ENCODE measurements around the gene TPSD1. TPM values are rescaled to one million over a fixed set of nuclear protein-coding genes. Genes with fewer than 3 reads are reported as not detected.

TPSD1 gene
- total and polyA plus RNA-seq, 2 experiments from 2014 or later = not detected

- H3K27me3 ChIP-seq = no peaks in the 10 kb centered on the region
- no peaks in the 10 kb centered on the region for H3K9me3 ChIP-seq (ENCODE audit: low read depth)
- H3K4me2 ChIP-seq = no peak overlapping the region
- no peak overlapping the region for H2AFZ ChIP-seq
- H3K9me2 ChIP-seq (replicated peaks; ENCODE audit: insufficient read depth) = no peaks in the 10 kb centered on the region
- no peak overlapping the region for H3K27ac ChIP-seq
- no peaks in the 10 kb centered on the region for H4K20me1 ChIP-seq (ENCODE audit: insufficient read depth, poor library complexity, severe bottlenecking)
- no peak for DNase-seq (ENCODE audit: low spot score)
- 89% methylated on average over 18 of the region's 25 CpGs for WGBS (ENCODE audit: low lambda C conversion rate, missing lambda C conversion rate)
- H3K36me3 ChIP-seq (replicated peaks; ENCODE audit: insufficient read depth, low read depth) = no peaks in the 10 kb centered on the region
- H3K79me2 ChIP-seq = no peaks in the 10 kb centered on the region
- TF ChIP-seq EZH2phosphoT487 (IDR thresholded peaks at IDR 0.05; ENCODE audit: low read depth, severe bottlenecking, unreplicated experiment) (no peak), EZH2 (IDR thresholded peaks at IDR 0.05; ENCODE audit: borderline replicate concordance) (no peak), CTCF (IDR thresholded peaks at IDR 0.05; ENCODE audit: poor library complexity) (no peak)
- no peak overlapping the region for H3K4me3 ChIP-seq
- H3K4me1 ChIP-seq (ENCODE audit: insufficient read depth) = no peaks in the 10 kb centered on the region
Observed at GRCh38 chr16:1213796-1214372, 42.0 kb upstream of the TPSD1 start.

- H3K27me3 ChIP-seq = no peaks in the 10 kb centered on the region
- no peaks in the 10 kb centered on the region for H3K9me3 ChIP-seq (ENCODE audit: low read depth)
- H3K4me2 ChIP-seq = no peak overlapping the region
- no peaks in the 10 kb centered on the region for H3K79me2 ChIP-seq
- no peak overlapping the region for H2AFZ ChIP-seq
- H3K9me2 ChIP-seq (replicated peaks; ENCODE audit: insufficient read depth) = no peaks in the 10 kb centered on the region
- H3K4me3 ChIP-seq = no peak overlapping the region
- no peaks in the 10 kb centered on the region for H4K20me1 ChIP-seq (ENCODE audit: insufficient read depth, poor library complexity, severe bottlenecking)
- H3K27ac ChIP-seq = no peak overlapping the region
- DNase-seq (ENCODE audit: low spot score) = no peak
- TF ChIP-seq CTCF (IDR thresholded peaks at IDR 0.05; ENCODE audit: poor library complexity) (no peak), EZH2 (IDR thresholded peaks at IDR 0.05; ENCODE audit: borderline replicate concordance) (no peak), EZH2phosphoT487 (IDR thresholded peaks at IDR 0.05; ENCODE audit: low read depth, severe bottlenecking, unreplicated experiment) (no peak)
- H3K4me1 ChIP-seq (ENCODE audit: insufficient read depth) = no peaks in the 10 kb centered on the region
- WGBS (ENCODE audit: low lambda C conversion rate, missing lambda C conversion rate) = 94% methylated on average over 8 of the region's 16 CpGs
- no peaks in the 10 kb centered on the region for H3K36me3 ChIP-seq (replicated peaks; ENCODE audit: insufficient read depth, low read depth)
Observed at GRCh38 chr16:1214719-1215118, 41.1 kb upstream of the TPSD1 start.

- Histone ChIP-seq H3K27me3 (no peaks in the 10 kb centered on the region), H3K27ac (no peak overlapping the region), H3K4me1 (ENCODE audit: insufficient read depth) (no peaks in the 10 kb centered on the region), H3K9me2 (replicated peaks; ENCODE audit: insufficient read depth) (no peaks in the 10 kb centered on the region), H3K36me3 (replicated peaks; ENCODE audit: insufficient read depth, low read depth) (no peaks in the 10 kb centered on the region), H3K4me3 (no peak overlapping the region), H2AFZ (no peak overlapping the region), H3K79me2 (no peaks in the 10 kb centered on the region), H3K4me2 (no peak overlapping the region), H4K20me1 (ENCODE audit: insufficient read depth, poor library complexity, severe bottlenecking) (no peaks in the 10 kb centered on the region), H3K9me3 (ENCODE audit: low read depth) (no peaks in the 10 kb centered on the region)
- no peak for TF ChIP-seq EZH2 (IDR thresholded peaks at IDR 0.05; ENCODE audit: borderline replicate concordance)
- TF ChIP-seq EZH2phosphoT487 (IDR thresholded peaks at IDR 0.05; ENCODE audit: low read depth, severe bottlenecking, unreplicated experiment) = no peak
- no peak for TF ChIP-seq CTCF (IDR thresholded peaks at IDR 0.05; ENCODE audit: poor library complexity)
- no peak for DNase-seq (ENCODE audit: low spot score)
- WGBS (ENCODE audit: low lambda C conversion rate, missing lambda C conversion rate) = 96% methylated on average over 19 of the region's 32 CpGs
Observed at GRCh38 chr16:1215574-1216295, 40.1 kb upstream of the TPSD1 start.
